Sigmoid colon (tissue), 7 donors: Measurements from ENCODE around the gene LRATD1. TPM values are rescaled to one million over a fixed set of nuclear protein-coding genes. Genes with fewer than 3 reads are reported as not detected.
"Not testable (repeated sequence)": the region's sequence is repeated elsewhere in the genome, so short reads cannot be mapped to it uniquely, and the experiment has no call there.

Source experiments
- DNase-seq: peaks from one replicate; pipeline ENCODE4 v3.0.0-alpha.2; 2019
- H3K27ac ChIP-seq, 4 donors: fragments of 200-600 bp; sonication (generic); one replicate each; pipeline ENCODE4 v1.5.1; 2016 to 2019; ENCODE audit warnings: mild to moderate bottlenecking in 1 of 4
- H3K27me3 ChIP-seq, 3 donors: fragments of 200-600 bp; sonication (generic); one replicate each; pipeline ENCODE4 v1.5.1; 2019; ENCODE audit warnings: mild to moderate bottlenecking in 1 of 3
- H3K36me3 ChIP-seq, 4 donors: fragments of 200-600 bp; sonication (generic); one replicate each; pipeline ENCODE4 v1.5.1; 2016 to 2019
- H3K4me1 ChIP-seq, 4 donors: fragments of 200-600 bp; sonication (generic); one replicate each; pipeline ENCODE4 v1.5.1; 2017 to 2019
- H3K4me3 ChIP-seq, 4 donors: fragments of 200-600 bp; sonication (generic); one replicate each; pipeline ENCODE4 v1.5.1; 2017 to 2019; ENCODE audit warnings: mild to moderate bottlenecking in 2 of 4, moderate library complexity in 1 of 4
- H3K9me3 ChIP-seq, 4 donors: fragments of 200-600 bp in 3 of 4; sonication (generic) in 3 of 4; one replicate each; pipeline versions ENCODE4 v1.5.1 to v1.6.1; 2013 to 2019
- CTCF ChIP-seq, 4 experiments: fragments of 450-650 bp in 3 of 4; fragments of 200-600 bp in 1 of 4; IDR thresholded peaks; one replicate each; pipeline ENCODE4 v1.5.1; 2016 to 2019; ENCODE audit warnings: antibody characterized with exemption in 4 of 4, mild to moderate bottlenecking in 3 of 4, moderate library complexity in 2 of 4
- EP300 ChIP-seq, 4 donors: sonication (generic); formaldehyde crosslinking; IDR thresholded peaks; one replicate each; pipeline ENCODE4 v1.6.1; 2017; ENCODE audit warnings: antibody characterized with exemption in 4 of 4
- POLR2A ChIP-seq, 2 donors: fragments of 450-650 bp; IDR thresholded peaks; one replicate each; pipeline ENCODE4 v1.6.1; 2016; ENCODE audit warnings: antibody characterized with exemption in 2 of 2, mild to moderate bottlenecking in 2 of 2, moderate library complexity in 2 of 2
- POLR2AphosphoS5 ChIP-seq, 4 donors: sonication (generic); formaldehyde crosslinking; IDR thresholded peaks; one replicate each; pipeline ENCODE4 v1.6.1; 2017; ENCODE audit warnings: antibody characterized with exemption in 4 of 4
- WGBS, 2 donors: extraction: QIAGEN DNeasy Blood & Tissue Kit; methylation state at CpG; one replicate each; pipeline ENCODE4 v1.1.7; 2013; 5-methylcytosine and 5-hydroxymethylcytosine counted together
- intact Hi-C: fragments of 100-400 bp; cut with DNase I; formaldehyde crosslinking; loops from one replicate; pipeline ENCODE4 v1.15.1; 2023
- polyA plus RNA-seq, 3 donors: library from polyadenylated mRNA; stranded (reverse); fragments of 200-250 nt; gene quantifications; one replicate each; pipeline ENCODE4 v1.2.3, GENCODE V29; 2013
- total RNA-seq, 4 donors: library from RNA; depleted of rRNA; stranded (reverse); fragments of >200 nt; gene quantifications; one replicate each; pipeline ENCODE4 v1.1.0, GENCODE V29; 2016
- donor health status: healthy with polysubstance abuse.
- donor health status: Bipolar disorder and iron deficiency.
- donor health status: healthy.

The LRATD1 gene
- total and polyA plus RNA-seq, 7 donors, result 2.7 to 40.6 (median 5.7) TPM

- Histone ChIP-seq H3K36me3 (no peaks in the 10 kb centered on the region), H3K27me3 (no peaks in the 10 kb centered on the region), H3K4me3 (no peak overlapping the region), H3K9me3 (no peaks in the 10 kb centered on the region), H3K27ac (no peak overlapping the region), H3K4me1 (no peaks in the 10 kb centered on the region)
- TF ChIP-seq EP300 (IDR thresholded peaks at IDR 0.05) (no peak), POLR2A (IDR thresholded peaks at IDR 0.05) (no peak)
- DNase-seq, result no peak
- intact Hi-C loops, result no loop called here
- WGBS, 2 donors, result 95 to 97% methylated on average over 1 of the region's 1 CpG
Observed at GRCh38 chr2:14621114-14621513, 11.4 kb upstream of the LRATD1 start.

GRCh38 chr2:14621906-14622549, 10.5 kb upstream of the LRATD1 start:
- 85 to 88% methylated on average over 6 of the region's 6 CpGs for WGBS, 2 donors
- intact Hi-C loops, result no loop called here
- Histone ChIP-seq H3K27ac (no peak overlapping the region), H3K4me1 (no peaks in the 10 kb centered on the region), H3K4me3 (no peak overlapping the region), H3K36me3 (no peaks in the 10 kb centered on the region), H3K27me3 (no peaks in the 10 kb centered on the region), H3K9me3 (no peaks in the 10 kb centered on the region)
- no peak for TF ChIP-seq EP300 (IDR thresholded peaks at IDR 0.05)
- TF ChIP-seq POLR2A (IDR thresholded peaks at IDR 0.05), result no peak
- TF ChIP-seq POLR2AphosphoS5 (IDR thresholded peaks at IDR 0.05), result no peak
- TF ChIP-seq CTCF (IDR thresholded peaks at IDR 0.05), result no peak
- no peak for DNase-seq

- H3K4me1 ChIP-seq, H3K9me3 ChIP-seq, H3K4me3 ChIP-seq, H3K36me3 ChIP-seq, H3K27me3 ChIP-seq, DNase-seq, intact Hi-C loops, H3K27ac ChIP-seq: not testable (repeated sequence)
- WGBS, 2 donors, result 50 to 74% methylated on average over 3 of the region's 3 CpGs
Observed at GRCh38 chr2:14622550-14622939, 10.0 kb upstream of the LRATD1 start.

GRCh38 chr2:14623237-14623636, 9.3 kb upstream of the LRATD1 start:
- intact Hi-C loops, result no loop called here
- no peaks in the 10 kb centered on the region for H3K9me3 ChIP-seq
- WGBS, 2 donors, result 83 to 84% methylated on average over 1 of the region's 1 CpG
- H3K36me3 ChIP-seq, result no peaks in the 10 kb centered on the region
- TF ChIP-seq CTCF (IDR thresholded peaks at IDR 0.05) (no peak), EP300 (IDR thresholded peaks at IDR 0.05) (no peak), POLR2A (IDR thresholded peaks at IDR 0.05) (no peak), POLR2AphosphoS5 (IDR thresholded peaks at IDR 0.05) (no peak)
- no peaks in the 10 kb centered on the region for H3K27me3 ChIP-seq
- DNase-seq, result no peak
- no peak overlapping the region for H3K27ac ChIP-seq
- H3K4me1 ChIP-seq, result no peaks in the 10 kb centered on the region
- no peak overlapping the region for H3K4me3 ChIP-seq

GRCh38 chr2:14626873-14627272, 5.6 kb upstream of the LRATD1 start:
- no peak overlapping the region for H3K4me3 ChIP-seq
- H3K27ac ChIP-seq, result no peak overlapping the region
- H3K27me3 ChIP-seq, result peaks cover 0 to 2% (median 0%) of the 10 kb centered on the region in 3 donors
- TF ChIP-seq EP300 (IDR thresholded peaks at IDR 0.05), result no peak
- WGBS, 2 donors, result 14 to 61% methylated on average over 3 of the region's 3 CpGs
- no peaks in the 10 kb centered on the region for H3K9me3 ChIP-seq
- intact Hi-C loops, result no loop called here
- no peaks in the 10 kb centered on the region for H3K36me3 ChIP-seq
- DNase-seq, result no peak
- H3K4me1 ChIP-seq, result peaks cover 0 to 2% (median under 1%) of the 10 kb centered on the region in 4 donors

GRCh38 chr2:14628901-14629300, 3.6 kb upstream of the LRATD1 start:
- Histone ChIP-seq H3K4me1 (peaks cover 0 to 21% (median 19%) of the 10 kb centered on the region in 4 donors), H3K9me3 (no peaks in the 10 kb centered on the region), H3K4me3 (no peak overlapping the region), H3K36me3 (no peaks in the 10 kb centered on the region), H3K27me3 (peaks cover 0 to 11% (median 0%) of the 10 kb centered on the region in 3 donors), H3K27ac (no peak overlapping the region)
- WGBS, 2 donors, result 33 to 72% methylated on average over 2 of the region's 2 CpGs
- intact Hi-C loops, result no loop called here
- no peak for DNase-seq
- TF ChIP-seq POLR2A (IDR thresholded peaks at IDR 0.05), result no peak
- TF ChIP-seq POLR2AphosphoS5 (IDR thresholded peaks at IDR 0.05), result no peak
- no peak for TF ChIP-seq EP300 (IDR thresholded peaks at IDR 0.05)
- no peak for TF ChIP-seq CTCF (IDR thresholded peaks at IDR 0.05)
